Activated CD4-positive, alpha-beta T cell treated with anti-CD3 and anti-CD28 coated beads, Interleukin-2, amount 10 ng/mL, durations not matched to agents 7 days and 5 days (primary cell): ENCODE data around the gene DDX41. TPM values are rescaled to one million over a fixed set of nuclear protein-coding genes. Genes with fewer than 3 reads are reported as not detected.

Experiments used
- CTCF ChIA-PET: fragments of 350-600 bp; sonication (Branson Sonifier 250); formaldehyde crosslinking; loops from one replicate; lab custom pipeline; 2021; ENCODE audit warnings: antibody characterized with exemption; lab: Charles Lee
- POLR2A ChIA-PET: fragments of 350-600 bp; sonication (Branson Sonifier 250); formaldehyde crosslinking; loops from one replicate; lab custom pipeline; 2021; ENCODE audit warnings: antibody characterized with exemption; lab: Charles Lee
- DNase-seq: peaks from one replicate; pipeline ENCODE4 v3.0.0-alpha.2; 2020
- H3K27ac Mint-ChIP-seq: one replicate; pipeline ENCODE4 v1.8.0; 2021; ENCODE audit warnings: mild to moderate bottlenecking, moderate library complexity, mixed read lengths
- H3K27me3 Mint-ChIP-seq: one replicate; pipeline ENCODE4 v1.8.0; 2021; ENCODE audit warnings: mixed read lengths
- H3K36me3 Mint-ChIP-seq: one replicate; pipeline ENCODE4 v1.8.0; 2021; ENCODE audit warnings: low read depth, mixed read lengths
- H3K4me1 Mint-ChIP-seq: one replicate; pipeline ENCODE4 v1.8.0; 2021; ENCODE audit warnings: mixed read lengths
- H3K4me3 Mint-ChIP-seq: one replicate; pipeline ENCODE4 v1.8.0; 2021; ENCODE audit warnings: mild to moderate bottlenecking, moderate library complexity, mixed read lengths
- H3K9me3 Mint-ChIP-seq: one replicate; pipeline ENCODE4 v1.8.0; 2021; ENCODE audit warnings: mixed read lengths
- total RNA-seq, 2 experiments: library from RNA; stranded (reverse); gene quantifications; one replicate each; pipeline ENCODE4 v1.2.3, GENCODE V29; 2021

Gene DDX41
- total RNA-seq, 2 experiments from 2014 or later: 106 to 118 TPM

DNA sequence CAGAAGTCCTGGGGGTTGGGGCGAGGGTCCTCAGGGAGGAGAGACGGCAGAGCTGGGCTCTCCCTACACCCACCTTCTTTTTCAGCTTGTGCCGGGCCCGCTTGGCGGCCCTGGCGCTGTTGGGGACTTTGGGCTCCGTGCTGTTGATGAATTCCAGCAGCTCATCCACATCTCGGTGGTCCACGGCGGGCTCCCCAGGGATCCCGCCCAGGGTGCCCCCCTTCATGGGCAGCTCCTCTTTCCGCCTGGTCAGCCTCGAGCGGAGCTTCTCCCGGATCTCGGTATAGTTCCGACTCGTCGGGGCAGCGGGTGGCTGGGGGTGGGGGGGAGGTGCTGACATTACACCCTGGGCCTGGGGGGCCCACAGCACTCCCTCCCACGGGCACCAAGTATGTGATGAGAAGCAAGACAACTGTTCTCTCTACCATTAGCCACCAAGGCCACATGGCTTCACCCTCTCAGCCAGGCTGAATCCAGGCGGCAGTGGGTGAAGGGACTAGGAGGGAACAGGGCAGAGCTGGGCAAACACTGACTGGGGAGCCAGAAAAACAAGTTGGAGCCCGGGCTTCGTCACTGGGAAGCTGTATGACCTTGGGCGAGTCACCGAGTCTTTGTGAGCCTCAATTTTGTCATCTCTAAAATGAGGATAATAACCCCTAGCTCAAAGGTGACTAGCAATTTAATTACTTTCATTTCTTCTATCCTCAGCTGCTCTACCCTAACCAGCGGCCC is 14.6 kb upstream of the DDX41 start:
- Mint-ChIP-seq H3K27ac (no peak overlapping the region), H3K9me3 (no peaks in the 10 kb centered on the region), H3K27me3 (no peaks in the 10 kb centered on the region), H3K4me3 (no peak overlapping the region), H3K36me3 (peaks cover 19% of the 10 kb centered on the region), H3K4me1 (no peaks in the 10 kb centered on the region)
- ChIA-PET CTCF (interaction anchor here (1.1 to 1.6 kb wide), 3 partner anchors 9 to 15 kb away, joined by 3 to 6 read pairs (median 4); partner anchors contain the start of gene DDX41), POLR2A (no interaction called here)
- no peak for DNase-seq

DNA sequence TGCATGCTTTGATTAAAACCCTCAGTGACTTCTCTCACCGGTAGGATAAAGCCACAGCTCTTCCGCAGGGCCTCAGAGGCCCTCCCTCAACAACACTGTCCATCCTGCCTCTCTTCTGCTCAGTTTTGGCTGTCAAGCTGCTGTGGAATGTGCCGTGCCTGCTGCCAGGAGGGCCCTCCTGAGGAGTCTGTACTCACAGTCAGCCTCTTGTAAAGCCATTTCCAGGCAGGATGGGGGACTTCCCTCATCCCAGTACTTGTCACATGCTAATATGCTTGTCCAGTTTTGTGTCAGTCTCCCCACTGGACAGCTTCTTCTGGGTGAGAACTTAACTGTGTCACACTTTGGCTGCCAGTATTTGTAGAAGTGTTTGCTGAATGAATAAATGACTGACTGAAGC is 13.9 kb upstream of the DDX41 start:
- Mint-ChIP-seq H3K27ac (no peak overlapping the region), H3K27me3 (no peaks in the 10 kb centered on the region), H3K9me3 (no peaks in the 10 kb centered on the region), H3K36me3 (peaks cover 19% of the 10 kb centered on the region), H3K4me3 (no peak overlapping the region), H3K4me1 (no peaks in the 10 kb centered on the region)
- DNase-seq: no peak
- ChIA-PET CTCF (interaction anchor here (1.1 to 1.6 kb wide), 3 partner anchors 9 to 14 kb away, joined by 3 to 6 read pairs (median 4); partner anchors contain the start of gene DDX41), POLR2A (no interaction called here)

DNA sequence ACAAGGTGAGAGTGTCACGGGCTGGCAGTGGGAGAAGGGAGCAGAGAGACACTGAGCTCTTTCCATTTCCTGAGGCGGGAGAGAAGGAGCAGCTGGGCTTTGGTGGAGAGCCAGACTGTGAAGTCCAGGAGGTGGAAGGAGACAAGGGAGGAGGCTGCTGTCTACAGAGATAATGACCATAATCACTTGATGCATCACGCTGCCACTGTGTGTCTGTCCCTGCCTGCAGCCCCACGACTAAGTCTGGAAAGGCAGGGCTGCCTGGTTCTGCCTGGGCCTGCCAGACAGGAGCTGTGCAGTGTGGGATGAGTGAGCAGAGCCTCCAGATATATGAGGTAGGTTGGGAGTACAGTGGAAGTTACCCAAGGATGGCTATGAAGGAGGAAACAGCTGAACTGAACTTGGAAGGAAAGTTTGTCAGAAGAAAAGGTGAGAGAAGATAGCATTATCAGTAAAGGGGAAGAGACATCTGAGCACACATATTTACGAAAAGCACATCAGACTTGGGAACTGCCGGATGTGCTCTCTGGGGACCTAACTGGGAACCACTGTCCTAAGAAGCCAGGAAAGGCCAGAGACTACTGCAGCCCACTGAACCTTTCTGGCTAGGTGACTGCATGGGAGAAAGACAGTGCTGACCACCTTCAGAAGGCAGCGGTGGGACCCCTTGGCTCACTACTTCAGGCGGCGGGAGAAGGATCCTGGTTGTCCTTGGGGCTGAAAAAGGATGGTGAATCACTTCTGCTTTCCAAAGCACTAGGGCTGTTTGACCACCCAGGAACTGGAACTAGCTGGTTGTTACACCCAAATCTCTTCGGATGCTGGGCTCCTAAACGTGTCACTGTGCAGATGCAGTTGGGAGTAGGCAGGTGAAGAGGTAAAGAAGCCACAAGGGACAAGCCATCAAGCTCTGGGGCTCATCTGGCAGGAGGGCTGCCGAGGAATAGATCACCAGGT is 12.8 kb upstream of the DDX41 start:
- POLR2A ChIA-PET: no interaction called here
- peaks cover 19% of the 10 kb centered on the region for H3K36me3 Mint-ChIP-seq
- H3K4me3 Mint-ChIP-seq: no peak overlapping the region
- CTCF ChIA-PET: interaction anchor here (1.6 kb wide), 1 partner anchor 13 kb away, joined by 4 read pairs; the partner anchor contains the start of gene DDX41
- H3K27me3 Mint-ChIP-seq: no peaks in the 10 kb centered on the region
- no peaks in the 10 kb centered on the region for H3K4me1 Mint-ChIP-seq
- no peak for DNase-seq
- no peaks in the 10 kb centered on the region for H3K9me3 Mint-ChIP-seq
- H3K27ac Mint-ChIP-seq: no peak overlapping the region

DNA sequence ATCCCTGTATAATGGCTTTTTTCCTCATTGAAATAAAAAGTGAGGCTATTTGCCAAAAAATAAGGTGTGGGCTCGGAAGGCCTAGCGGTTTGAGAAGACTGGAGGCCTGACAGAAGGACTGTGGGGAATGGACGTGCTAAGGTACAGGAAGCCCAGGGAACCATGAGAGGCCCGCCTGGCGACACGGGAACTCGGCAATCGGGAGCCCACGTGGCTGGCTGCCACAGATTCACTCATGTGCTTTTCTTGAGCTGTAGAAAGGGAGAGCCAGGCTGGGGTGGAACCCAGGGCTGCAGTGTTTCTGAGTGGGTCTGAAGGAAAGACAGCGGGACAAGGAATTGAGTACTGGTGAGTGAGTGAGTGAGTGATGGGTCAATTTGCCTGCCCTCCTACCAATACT is 11.9 kb upstream of the DDX41 start:
- DNase-seq: no peak
- H3K4me3 Mint-ChIP-seq: no peak overlapping the region
- CTCF ChIA-PET: no interaction called here

DNA sequence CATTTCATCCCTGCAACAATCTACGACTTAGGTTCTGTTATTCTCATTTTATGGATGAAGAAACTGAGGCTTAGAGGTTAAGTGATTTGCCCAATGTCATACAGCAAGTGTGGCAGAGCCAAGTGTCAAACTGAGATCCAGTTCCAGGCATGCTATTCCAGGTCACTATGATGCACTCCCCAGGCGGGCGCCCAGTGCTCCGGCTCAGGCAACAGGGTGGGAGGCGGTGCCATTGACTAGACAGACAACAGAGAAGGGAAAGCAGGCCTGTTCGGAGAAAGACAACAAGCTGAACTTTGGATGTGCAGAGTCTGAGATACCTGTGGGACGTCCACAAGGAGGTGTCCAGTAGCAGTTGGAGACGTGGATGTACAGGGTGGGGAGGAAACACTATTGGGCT is 10.8 kb upstream of the DDX41 start:
- Mint-ChIP-seq H3K27me3 (no peaks in the 10 kb centered on the region), H3K36me3 (peaks cover 15% of the 10 kb centered on the region), H3K9me3 (no peaks in the 10 kb centered on the region), H3K4me3 (no peak overlapping the region), H3K4me1 (no peaks in the 10 kb centered on the region), H3K27ac (no peak overlapping the region)
- CTCF ChIA-PET: interaction anchor here (1.0 kb wide), 1 partner anchor 12 kb away, joined by 3 read pairs; no protein-coding TSS in a partner anchor
- DNase-seq: no peak
- POLR2A ChIA-PET: no interaction called here

More for the DNA sequence above, 11.9 kb upstream of the DDX41 start:
- no peaks in the 10 kb centered on the region for H3K4me1 Mint-ChIP-seq
- peaks cover 15% of the 10 kb centered on the region for H3K36me3 Mint-ChIP-seq
- H3K27ac Mint-ChIP-seq: no peak overlapping the region
- no peaks in the 10 kb centered on the region for H3K9me3 Mint-ChIP-seq
- POLR2A ChIA-PET: no interaction called here
- no peaks in the 10 kb centered on the region for H3K27me3 Mint-ChIP-seq

DNA sequence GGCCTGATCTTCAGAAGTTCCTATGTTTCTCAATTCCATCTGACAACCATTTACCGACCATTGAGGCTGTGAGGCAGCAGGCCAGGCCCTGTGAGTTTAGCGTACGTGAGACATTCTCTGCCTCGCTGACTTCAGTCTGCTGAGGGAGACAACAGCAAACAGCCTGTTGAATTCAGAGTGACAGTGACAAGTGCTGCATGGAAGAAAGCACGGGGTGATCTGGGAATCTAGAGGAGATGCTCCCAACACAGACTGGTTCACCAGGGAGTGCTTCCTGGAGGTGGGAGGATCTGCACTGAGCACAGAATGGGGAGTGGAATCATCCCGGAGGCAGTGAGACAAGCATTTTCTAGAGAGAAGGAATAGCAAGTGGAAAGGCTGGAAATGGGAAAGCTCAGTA is 10.0 kb upstream of the DDX41 start:
- H3K27ac Mint-ChIP-seq: no peak overlapping the region
- no peak for DNase-seq
- ChIA-PET CTCF (interaction anchor here (0.5 to 2.2 kb wide), 2 partner anchors 10 to 66 kb away, joined by 3 to 4 read pairs; partner anchors contain the start of gene DDX41), POLR2A (no interaction called here)
- H3K4me3 Mint-ChIP-seq: no peak overlapping the region
- H3K4me1 Mint-ChIP-seq: no peaks in the 10 kb centered on the region
- no peaks in the 10 kb centered on the region for H3K9me3 Mint-ChIP-seq
- H3K27me3 Mint-ChIP-seq: no peaks in the 10 kb centered on the region
- peaks cover 12% of the 10 kb centered on the region for H3K36me3 Mint-ChIP-seq

DNA sequence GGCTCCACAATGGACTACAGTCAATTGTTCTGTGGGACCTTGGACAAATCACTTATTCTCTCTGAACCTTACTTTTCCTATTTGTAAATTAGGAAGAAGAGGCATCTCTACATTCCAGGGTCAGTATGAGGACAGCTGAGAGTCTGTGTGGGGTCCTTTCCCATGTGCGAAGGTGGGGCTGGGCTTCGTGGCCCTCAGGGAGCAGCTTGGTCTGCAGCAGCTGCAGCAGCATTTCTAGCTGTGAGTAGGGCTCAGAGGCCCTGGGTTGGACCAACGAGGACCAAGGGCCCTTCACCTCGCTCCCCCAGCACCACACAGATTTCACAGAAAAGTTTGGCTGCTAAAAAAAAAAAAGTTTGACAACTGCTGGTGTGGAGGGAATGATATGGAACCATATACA is 9.4 kb upstream of the DDX41 start:
- POLR2A ChIA-PET: no interaction called here
- Mint-ChIP-seq H3K27ac (no peak overlapping the region), H3K4me3 (no peak overlapping the region), H3K9me3 (no peaks in the 10 kb centered on the region), H3K27me3 (no peaks in the 10 kb centered on the region), H3K4me1 (peaks cover 5% of the 10 kb centered on the region), H3K36me3 (peaks cover 16% of the 10 kb centered on the region)
- CTCF ChIA-PET: interaction anchor here (2.0 to 2.2 kb wide), 2 partner anchors 10 to 19 kb away, joined by 4 read pairs; partner anchors contain the start of gene DDX41
- DNase-seq: no peak

DNA sequence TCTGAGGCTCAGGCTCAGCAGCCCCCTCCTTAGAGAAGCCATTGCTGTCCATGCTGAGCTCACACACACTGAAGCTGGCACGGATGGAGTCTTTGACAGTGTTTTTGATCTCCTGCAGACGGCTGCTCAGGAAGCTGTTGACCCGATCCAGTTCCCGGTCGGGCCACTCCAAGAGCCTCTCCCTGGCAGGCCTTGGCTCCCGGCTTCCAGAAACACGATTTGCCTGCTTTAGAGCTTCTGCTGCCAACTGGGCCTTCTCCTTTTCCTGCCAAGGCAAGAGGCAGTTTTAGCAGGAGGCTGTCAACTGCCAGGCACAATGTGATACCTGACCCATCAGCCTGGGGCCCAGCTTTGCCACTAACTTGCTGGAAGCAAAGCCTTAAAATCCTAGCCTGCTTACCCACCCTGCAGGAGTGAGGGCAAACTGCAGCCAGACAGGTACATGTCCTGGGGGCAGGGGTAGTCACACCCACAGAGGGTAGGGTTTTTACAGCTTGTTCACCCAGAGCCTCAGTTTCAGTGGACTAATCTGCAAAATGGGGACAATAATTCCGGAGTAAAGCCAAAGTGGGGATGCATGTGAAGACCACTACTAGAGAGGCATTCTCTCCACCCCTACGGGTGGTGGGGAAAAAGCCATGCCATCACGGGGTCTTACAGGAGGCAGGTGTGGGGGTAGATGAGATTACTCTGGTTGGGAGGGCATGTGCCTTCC is 8.3 kb upstream of the DDX41 start:
- no peaks in the 10 kb centered on the region for H3K27me3 Mint-ChIP-seq
- H3K9me3 Mint-ChIP-seq: no peaks in the 10 kb centered on the region
- ChIA-PET CTCF (interaction anchor here (0.7 to 2.2 kb wide), 9 partner anchors 9 to 455 kb away, joined by 3 to 5 read pairs (median 4); partner anchors contain the start of gene DDX41), POLR2A (no interaction called here)
- H3K27ac Mint-ChIP-seq: no peak overlapping the region
- DNase-seq: no peak
- H3K4me1 Mint-ChIP-seq: peaks cover 14% of the 10 kb centered on the region
- H3K36me3 Mint-ChIP-seq: peaks cover 19% of the 10 kb centered on the region
- no peak overlapping the region for H3K4me3 Mint-ChIP-seq

DNA sequence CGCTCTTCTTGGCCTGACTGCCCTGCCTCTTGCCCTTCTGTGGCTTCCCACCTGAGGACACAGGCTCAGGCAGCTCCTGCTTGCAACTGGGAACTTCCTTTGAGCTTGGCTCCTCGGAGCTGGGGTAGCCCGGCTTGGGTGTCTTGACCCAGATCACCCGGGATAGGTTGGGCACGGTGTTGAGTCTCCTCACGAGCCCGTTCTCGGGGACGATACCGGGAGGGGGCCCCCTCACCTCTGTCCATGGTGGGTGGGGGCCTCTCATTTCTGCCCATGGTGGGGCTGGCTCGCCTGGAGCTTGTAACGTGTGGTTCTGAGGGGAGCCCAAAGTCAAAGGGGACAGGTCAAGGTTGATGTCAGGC is 7.8 kb upstream of the DDX41 start:
- POLR2A ChIA-PET: no interaction called here

DNA sequence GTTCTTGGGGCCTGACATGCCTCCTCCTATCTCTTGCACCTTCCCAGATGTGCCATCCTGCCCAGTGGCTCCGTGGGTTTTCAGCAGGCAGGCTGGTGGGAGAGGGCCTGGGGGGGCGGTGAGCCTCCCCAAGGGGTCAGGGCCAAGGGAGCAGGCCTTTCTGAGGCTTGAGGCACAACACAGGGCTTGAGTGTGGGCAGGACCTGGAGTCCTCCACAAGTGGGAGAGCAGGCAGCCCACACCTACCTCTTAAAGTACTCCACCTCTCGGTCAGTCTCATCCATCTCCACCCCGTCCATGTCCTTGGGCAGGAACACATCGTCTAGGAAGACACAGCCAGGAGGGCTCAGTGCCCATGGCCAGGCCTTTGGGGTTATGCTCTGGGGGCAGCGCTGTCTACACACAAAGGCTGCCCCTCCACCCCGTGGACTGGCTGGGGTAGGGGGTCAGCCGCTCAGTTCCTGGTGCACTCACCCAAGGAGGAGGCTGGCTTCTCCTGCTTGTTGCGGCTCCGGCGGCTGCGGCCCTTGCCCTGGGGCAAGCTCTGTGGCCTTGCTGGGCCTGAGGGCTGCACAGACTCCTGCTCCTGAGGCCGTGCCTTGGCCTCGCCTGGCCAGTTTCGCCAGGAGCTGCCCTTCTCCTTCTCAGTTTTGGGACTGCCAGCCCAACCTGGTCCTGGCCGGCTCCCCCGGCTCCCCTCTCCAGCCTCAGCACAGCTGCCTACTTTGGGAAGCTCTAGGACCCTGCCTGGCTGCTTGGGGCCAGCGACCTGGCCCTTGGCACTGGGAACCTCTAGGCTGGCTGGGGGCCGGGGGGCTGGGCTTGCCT is 7.2 kb upstream of the DDX41 start:
- H3K27me3 Mint-ChIP-seq: no peaks in the 10 kb centered on the region
- no peak for DNase-seq
- H3K4me3 Mint-ChIP-seq: no peak overlapping the region
- POLR2A ChIA-PET: no interaction called here
- H3K4me1 Mint-ChIP-seq: peaks cover 24% of the 10 kb centered on the region
- no peaks in the 10 kb centered on the region for H3K9me3 Mint-ChIP-seq
- no peak overlapping the region for H3K27ac Mint-ChIP-seq
- H3K36me3 Mint-ChIP-seq: peaks cover 16% of the 10 kb centered on the region
- CTCF ChIA-PET: interaction anchor here (0.6 to 1.4 kb wide), 5 partner anchors 16 to 133 kb away, joined by 3 to 5 read pairs (median 4); no protein-coding TSS in a partner anchor

More for the DNA sequence above, 7.8 kb upstream of the DDX41 start:
- H3K27ac Mint-ChIP-seq: no peak overlapping the region
- no peak overlapping the region for H3K4me3 Mint-ChIP-seq
- no peaks in the 10 kb centered on the region for H3K27me3 Mint-ChIP-seq
- CTCF ChIA-PET: interaction anchor here (0.6 to 2.0 kb wide), 9 partner anchors 11 to 456 kb away, joined by 3 to 5 read pairs (median 4); no protein-coding TSS in a partner anchor
- peaks cover 19% of the 10 kb centered on the region for H3K36me3 Mint-ChIP-seq
- no peaks in the 10 kb centered on the region for H3K9me3 Mint-ChIP-seq
- H3K4me1 Mint-ChIP-seq: peaks cover 19% of the 10 kb centered on the region
- DNase-seq: no peak

DNA sequence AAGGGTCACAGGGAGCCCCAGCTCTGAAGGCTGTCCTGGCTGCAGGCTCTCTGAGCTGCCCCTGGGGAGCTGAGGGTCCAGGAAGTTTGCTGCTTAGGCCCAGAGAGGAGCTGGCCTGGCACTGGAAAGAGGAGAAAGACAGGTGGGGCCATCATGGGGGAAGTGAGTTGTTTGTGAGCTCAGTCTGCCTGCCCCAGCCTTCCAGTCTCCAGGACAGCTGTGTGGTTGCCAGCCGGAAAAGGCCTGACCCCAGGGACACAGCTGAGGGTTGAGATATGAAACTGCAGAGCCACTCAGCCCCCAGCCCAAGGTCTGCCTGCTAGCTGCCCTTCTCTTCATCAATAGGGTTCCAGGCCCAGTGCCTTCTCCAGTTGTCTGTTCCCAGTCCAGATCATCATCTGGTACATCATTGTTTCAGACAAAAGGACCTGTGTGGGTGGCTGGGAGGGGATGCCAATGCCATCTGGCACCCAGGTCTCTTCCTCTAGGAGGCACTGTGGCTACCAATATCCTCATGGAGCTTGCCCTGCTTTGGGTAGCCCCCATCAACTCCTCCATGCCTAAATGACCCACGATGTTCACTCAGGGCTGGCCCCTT is 4.3 kb upstream of the DDX41 start:
- Mint-ChIP-seq H3K27me3 (no peaks in the 10 kb centered on the region), H3K9me3 (no peaks in the 10 kb centered on the region), H3K27ac (peak overlapping the region; percentile 60), H3K36me3 (peaks cover 27% of the 10 kb centered on the region), H3K4me1 (peaks cover 36% of the 10 kb centered on the region), H3K4me3 (no peak overlapping the region)
- ChIA-PET POLR2A (no interaction called here), CTCF (interaction anchor here (1.4 kb wide), 1 partner anchor 64 kb away, joined by 3 read pairs; no protein-coding TSS in a partner anchor)
- no peak for DNase-seq
